ENCODE results near the gene TACC2. TPM values are rescaled to one million over a fixed set of nuclear protein-coding genes. Genes with fewer than 3 reads are reported as not detected.
"Not testable (repeated sequence)": the region's sequence is repeated elsewhere in the genome, so short reads cannot be mapped to it uniquely, and the experiment has no call there.

The TACC2 gene
- total and polyA plus RNA-seq, 2 experiments from 2014 or later: 75.7 to 98.0 TPM

GRCh38 chr10:122021828-122022227 lies 32.9 kb downstream of the TACC2 start:
- Histone ChIP-seq H3K4me1 (ENCODE audit: low read depth) (no peaks in the 10 kb centered on the region), H3K36me3 (no peaks in the 10 kb centered on the region)

GRCh38 chr10:122022276-122022675 lies 33.3 kb downstream of the TACC2 start:
- TF ChIP-seq CTCF (IDR thresholded peaks at IDR 0.05; ENCODE audit: low read depth, low read length): no peak
- Histone ChIP-seq H3K36me3 (no peaks in the 10 kb centered on the region), H3K27ac (no peak overlapping the region), H3K27me3 (no peaks in the 10 kb centered on the region), H3K4me3 (no peak overlapping the region), H3K4me1 (ENCODE audit: low read depth) (no peaks in the 10 kb centered on the region), H3K9me3 (ENCODE audit: low read depth) (no peaks in the 10 kb centered on the region)
- no peak for DNase-seq (ENCODE audit: low read depth in 1 of 2, low spot score in 1 of 2)

More at GRCh38 chr10:122021828-122022227, 32.9 kb downstream of the TACC2 start:
- Histone ChIP-seq H3K4me3 (no peak overlapping the region), H3K27ac (no peak overlapping the region), H3K27me3 (no peaks in the 10 kb centered on the region), H3K9me3 (ENCODE audit: low read depth) (no peaks in the 10 kb centered on the region)
- no peak for TF ChIP-seq CTCF (IDR thresholded peaks at IDR 0.05; ENCODE audit: low read depth, low read length)
- no peak for DNase-seq (ENCODE audit: low read depth in 1 of 2, low spot score in 1 of 2)

GRCh38 chr10:122023257-122023656 lies 34.3 kb downstream of the TACC2 start:
- H3K4me3 ChIP-seq; H3K27me3 ChIP-seq; H3K27ac ChIP-seq; H3K9me3 ChIP-seq (ENCODE audit: low read depth); DNase-seq (ENCODE audit: low read depth in 1 of 2, low spot score in 1 of 2); H3K4me1 ChIP-seq (ENCODE audit: low read depth); H3K36me3 ChIP-seq: not testable (repeated sequence)

GRCh38 chr10:122029499-122030199 lies 40.7 kb downstream of the TACC2 start:
- no peak for TF ChIP-seq CTCF (IDR thresholded peaks at IDR 0.05; ENCODE audit: low read depth, low read length)

GRCh38 chr10:122030200-122030552 lies 41.2 kb downstream of the TACC2 start:
- no peaks in the 10 kb centered on the region for H3K27me3 ChIP-seq
- no peak for DNase-seq (ENCODE audit: low read depth in 1 of 2, low spot score in 1 of 2)
- no peaks in the 10 kb centered on the region for H3K36me3 ChIP-seq
- no peak for TF ChIP-seq CTCF (IDR thresholded peaks at IDR 0.05; ENCODE audit: low read depth, low read length)
- no peak overlapping the region for H3K27ac ChIP-seq
- no peaks in the 10 kb centered on the region for H3K4me1 ChIP-seq (ENCODE audit: low read depth)
- H3K4me3 ChIP-seq: no peak overlapping the region
- no peaks in the 10 kb centered on the region for H3K9me3 ChIP-seq (ENCODE audit: low read depth)

More at GRCh38 chr10:122029499-122030199, 40.7 kb downstream of the TACC2 start:
- H3K4me1 ChIP-seq (ENCODE audit: low read depth): no peaks in the 10 kb centered on the region
- no peak for DNase-seq (ENCODE audit: low read depth in 1 of 2, low spot score in 1 of 2)
- H3K27ac ChIP-seq: no peak overlapping the region
- no peaks in the 10 kb centered on the region for H3K36me3 ChIP-seq
- H3K4me3 ChIP-seq: no peak overlapping the region
- no peaks in the 10 kb centered on the region for H3K9me3 ChIP-seq (ENCODE audit: low read depth)
- H3K27me3 ChIP-seq: no peaks in the 10 kb centered on the region

GRCh38 chr10:122033224-122033926 lies 44.4 kb downstream of the TACC2 start:
- H3K9me3 ChIP-seq (ENCODE audit: low read depth): no peaks in the 10 kb centered on the region
- no peaks in the 10 kb centered on the region for H3K27me3 ChIP-seq
- H3K4me1 ChIP-seq (ENCODE audit: low read depth): peaks cover 3% of the 10 kb centered on the region
- H3K4me3 ChIP-seq: no peak overlapping the region
- DNase-seq (ENCODE audit: low read depth in 1 of 2, low spot score in 1 of 2): no peak
- no peaks in the 10 kb centered on the region for H3K36me3 ChIP-seq
- H3K27ac ChIP-seq: no peak overlapping the region
- TF ChIP-seq CTCF (IDR thresholded peaks at IDR 0.05; ENCODE audit: low read depth, low read length): no peak

Data from cardiac muscle cell (in vitro differentiated cells and primary cell).